Esophagus muscularis mucosa (tissue), 4 donors: ENCODE results near the gene CHCHD6. TPM values are rescaled to one million over a fixed set of nuclear protein-coding genes. Genes with fewer than 3 reads are reported as not detected.

ENCODE experiments used
- DNase-seq: peaks from one replicate; pipeline ENCODE4 v3.0.0-alpha.2; 2017; ENCODE audit errors: extremely low spot score
- H3K27ac ChIP-seq, 4 donors: fragments of 200-600 bp; sonication (generic); replicated peaks in 1 of 4; 1 replicate in 3 of 4; 2 replicates in 1 of 4; pipeline ENCODE4 v1.5.1; 2016 to 2019; ENCODE audit warnings: mild to moderate bottlenecking in 1 of 4
- H3K27me3 ChIP-seq, 4 donors: fragments of 200-600 bp; sonication (generic); one replicate each; pipeline versions ENCODE4 v1.5.1 to v1.6.0; 2016 to 2019
- H3K36me3 ChIP-seq, 4 donors: fragments of 200-600 bp; sonication (generic); one replicate each; pipeline ENCODE4 v1.5.1; 2016 to 2019
- H3K4me1 ChIP-seq, 4 donors: fragments of 200-600 bp; sonication (generic); one replicate each; pipeline ENCODE4 v1.5.1; 2016 to 2019
- H3K4me3 ChIP-seq, 4 donors: fragments of 200-600 bp; sonication (generic); 1 replicate in 2 of 4; 2 replicates in 2 of 4; pipeline ENCODE4 v1.5.1; 2016 to 2019; ENCODE audit warnings: mild to moderate bottlenecking in 4 of 4, moderate library complexity in 1 of 4
- H3K9me3 ChIP-seq, 4 donors: fragments of 200-600 bp; sonication (generic); 1 replicate in 3 of 4; 2 replicates in 1 of 4; pipeline ENCODE4 v1.5.1; 2016 to 2019
- CTCF ChIP-seq, 3 experiments: fragments of 200-600 bp in 2 of 3; fragments of 450-650 bp in 1 of 3; sonication (generic) in 2 of 3; IDR thresholded peaks; one replicate each; pipeline ENCODE4 v1.5.1; 2017 to 2019; ENCODE audit warnings: antibody characterized with exemption in 3 of 3, mild to moderate bottlenecking in 2 of 3, moderate library complexity in 1 of 3
- EP300 ChIP-seq: sonication (generic); formaldehyde crosslinking; IDR thresholded peaks from one replicate; pipeline ENCODE4 v1.6.1; 2017; ENCODE audit warnings: antibody characterized with exemption
- POLR2A ChIP-seq: fragments of 450-650 bp; IDR thresholded peaks from one replicate; pipeline ENCODE4 v1.6.1; 2017; ENCODE audit warnings: antibody characterized with exemption, moderate library complexity, mild to moderate bottlenecking, low read depth
- POLR2AphosphoS5 ChIP-seq, 2 donors: sonication (generic); formaldehyde crosslinking; IDR thresholded peaks; one replicate each; pipeline ENCODE4 v1.6.1; 2017; ENCODE audit warnings: antibody characterized with exemption in 2 of 2
- whole genome bisulfite sequencing: methylation state at CpG from one replicate; pipeline ENCODE4 v1.1.5; 2018; 5-methylcytosine and 5-hydroxymethylcytosine counted together
- intact Hi-C: fragments of 100-400 bp; cut with DNase I; formaldehyde crosslinking; loops from one replicate; pipeline ENCODE4 v1.15.1; 2023
- total RNA-seq, 4 donors: library from RNA; depleted of rRNA; stranded (reverse); fragments of >200 nt; gene quantifications; one replicate each; pipeline versions ENCODE4 v1.1.0 to v1.2.1, GENCODE V29; 2016

Gene CHCHD6
- total RNA-seq, 4 donors from 2014 or later = 10.3 to 13.4 (median 12.1) TPM

- no peaks in the 10 kb centered on the region for H3K36me3 ChIP-seq
These were observed 49.4 kb downstream of the CHCHD6 start for GRCh38 chr3:126753191-126754160.

GRCh38 chr3:126755866-126756265 is 51.8 kb downstream of the CHCHD6 start:
- TF ChIP-seq EP300 = no peak
- TF ChIP-seq POLR2A = no peak
- no peak for TF ChIP-seq POLR2AphosphoS5 (IDR thresholded peaks at IDR 0.05)
- TF ChIP-seq CTCF (IDR thresholded peaks at IDR 0.05) = no peak
- H3K4me1 ChIP-seq = peaks cover 10 to 18% (median 14%) of the 10 kb centered on the region in 4 donors
- intact Hi-C loops = no loop called here
- H3K27ac ChIP-seq = no peak overlapping the region
- H3K9me3 ChIP-seq = no peaks in the 10 kb centered on the region
- H3K27me3 ChIP-seq = no peaks in the 10 kb centered on the region
- H3K4me3 ChIP-seq = no peak overlapping the region
- WGBS = 96% methylated on average over 3 of the region's 5 CpGs
- no peaks in the 10 kb centered on the region for H3K36me3 ChIP-seq
- no peak for DNase-seq

More at GRCh38 chr3:126753191-126754160, 49.4 kb downstream of the CHCHD6 start:
- DNase-seq = no peak
- Histone ChIP-seq H3K27me3 (no peaks in the 10 kb centered on the region), H3K9me3 (no peaks in the 10 kb centered on the region), H3K4me1 (peaks cover 11 to 18% (median 14%) of the 10 kb centered on the region in 4 donors), H3K27ac (no peak overlapping the region), H3K4me3 (no peak overlapping the region)
- TF ChIP-seq CTCF (IDR thresholded peaks at IDR 0.05) (no peak), POLR2AphosphoS5 (IDR thresholded peaks at IDR 0.05) (no peak), POLR2A (no peak), EP300 (no peak)
- intact Hi-C loops = loop anchor here (2.0 to 5.0 kb wide), 4 partner anchors 249 to 794 kb away; no protein-coding TSS in a partner anchor
- 83% methylated on average over 11 of the region's 14 CpGs for WGBS

- Histone ChIP-seq H3K27ac (no peak overlapping the region), H3K4me3 (no peak overlapping the region), H3K9me3 (no peaks in the 10 kb centered on the region), H3K4me1 (peaks cover 2 to 8% (median 4%) of the 10 kb centered on the region in 4 donors), H3K36me3 (no peaks in the 10 kb centered on the region), H3K27me3 (no peaks in the 10 kb centered on the region)
- no peak for DNase-seq
- TF ChIP-seq POLR2AphosphoS5 (IDR thresholded peaks at IDR 0.05) (no peak), CTCF (IDR thresholded peaks at IDR 0.05) (no peak), EP300 (no peak), POLR2A (no peak)
- WGBS = 75% methylated on average over 3 of the region's 3 CpGs
- intact Hi-C loops = no loop called here
These were observed 54.0 kb downstream of the CHCHD6 start for GRCh38 chr3:126758026-126758425.

GRCh38 chr3:126758882-126759281 is 54.8 kb downstream of the CHCHD6 start:
- Histone ChIP-seq H3K27ac (no peak overlapping the region), H3K36me3 (no peaks in the 10 kb centered on the region), H3K4me1 (no peaks in the 10 kb centered on the region), H3K4me3 (no peak overlapping the region), H3K9me3 (no peaks in the 10 kb centered on the region), H3K27me3 (no peaks in the 10 kb centered on the region)
- WGBS = 99% methylated on average over 4 of the region's 4 CpGs
- TF ChIP-seq EP300 (no peak), CTCF (IDR thresholded peaks at IDR 0.05) (no peak), POLR2A (no peak), POLR2AphosphoS5 (IDR thresholded peaks at IDR 0.05) (no peak)
- DNase-seq = no peak
- intact Hi-C loops = no loop called here
